K562 (cell line): Measurements from ENCODE around the gene ARL5C. TPM values are rescaled to one million over a fixed set of nuclear protein-coding genes. Genes with fewer than 3 reads are reported as not detected.

Experiments
- ATF1 ChIP-seq, 2 experiments: fragments of 450-650 bp in 1 of 2; IDR thresholded peaks; 2 replicates each; pipeline ENCODE4 v1.6.1; 2016; ENCODE audit warnings: missing compliant biosample characterization in 1 of 2, missing genetic modification characterization in 1 of 2
- CREM ChIP-seq: IDR thresholded peaks from 2 replicates; pipeline ENCODE4 v1.6.1; 2014; ENCODE audit warnings: antibody characterized with exemption, low read depth
- MIER1 ChIP-seq: fragments of 450-650 bp; IDR thresholded peaks from 2 replicates; pipeline ENCODE4 v1.6.1; 2016; ENCODE audit warnings: antibody characterized with exemption, mild to moderate bottlenecking, low read depth
- RCOR1 ChIP-seq, 2 experiments: IDR thresholded peaks; 2 replicates each; pipeline ENCODE4 v1.6.1; 2012; ENCODE audit warnings: low read depth in 2 of 2, low read length in 2 of 2, borderline replicate concordance in 1 of 2, improper control_type of control experiment in 1 of 2
- SETDB1 ChIP-seq: IDR thresholded peaks from one replicate; pipeline ENCODE4 v1.6.1; 2012; ENCODE audit warnings: low read length, control low read depth, inconsistent platforms
- SMAD1 ChIP-seq: fragments of 150-350 bp; IDR thresholded peaks from 2 replicates; pipeline ENCODE4 v1.6.1; 2014; ENCODE audit warnings: low read length, low read depth; ENCODE audit not compliant: partially characterized antibody
- TEAD4 ChIP-seq, 2 experiments: sonication (generic) in 1 of 2; formaldehyde crosslinking in 1 of 2; IDR thresholded peaks; 2 replicates each; pipeline versions ENCODE4 v1.6.1 to v1.8.0; 2012 to 2022; ENCODE audit warnings: borderline replicate concordance in 1 of 2, inconsistent platforms in 1 of 2, low read length in 1 of 2, mild to moderate bottlenecking in 1 of 2, missing genetic modification reagents in 1 of 2
- ZBTB7A ChIP-seq: IDR thresholded peaks from 2 replicates; pipeline ENCODE4 v1.6.1; 2011; ENCODE audit warnings: low read depth, mild to moderate bottlenecking, low read length, moderate library complexity, borderline replicate concordance; ENCODE audit not compliant: control insufficient read depth
- ZNF23 ChIP-seq: fragments of 250-450 bp; sonication (Bioruptor Pico); IDR thresholded peaks from 2 replicates; pipeline ENCODE4 v1.4.0; 2020; ENCODE audit warnings: mild to moderate bottlenecking
- ZNF263 ChIP-seq: sonication (generic); formaldehyde crosslinking; IDR thresholded peaks from 2 replicates; pipeline ENCODE4 v1.8.0; 2022; ENCODE audit warnings: mild to moderate bottlenecking, missing genetic modification reagents, borderline replicate concordance
- polyA plus RNA-seq, 8 experiments: library from polyadenylated mRNA; depleted of rRNA in 4 of 8; stranded (reverse) in 5 of 8; unstranded in 3 of 8; fragments of >200 nt; fragmentation: Nextera tagmentation in 2 of 8; fragmentation: Illumina TruSeq in 1 of 8; extraction: Ambion mirVana in 2 of 8; extraction: Trizol in 1 of 8; gene quantifications; 2 replicates each; pipeline versions ENCODE4 v1.2.1 to v1.2.3, GENCODE V29; 2011 to 2014; ENCODE audit warnings: inconsistent platforms in 1 of 8, missing spikeins in 1 of 8
- total RNA-seq, 7 experiments: library from RNA; depleted of rRNA in 6 of 7; stranded (reverse); fragments of >200 nt in 6 of 7; fragmentation: Illumina TruSeq in 2 of 7; extraction: Trizol in 2 of 7; gene quantifications; 2 replicates each; pipeline versions ENCODE4 v1.2.1 to v1.2.3, GENCODE V29; 2011 to 2021; ENCODE audit warnings: low replicate concordance in 1 of 7
- TF ChIP-seq, protein P1 (sequence below), 2 experiments: fragments of 450-650 bp; formaldehyde crosslinking in 1 of 2; IDR thresholded peaks; 2 replicates each; pipeline versions ENCODE4 v1.4.0 to v1.6.1; 2014 to 2020; ENCODE audit warnings: mild to moderate bottlenecking in 2 of 2, borderline replicate concordance in 1 of 2, low read depth in 1 of 2
- TF ChIP-seq, protein P2 (sequence below): fragments of 200-800 bp; sonication (Bioruptor generic); IDR thresholded peaks from 2 replicates; pipeline ENCODE4 v1.6.1; 2017; ENCODE audit warnings: missing genetic modification characterization, missing compliant biosample characterization
- TF ChIP-seq, protein P3 (sequence below): IDR thresholded peaks from 2 replicates; pipeline ENCODE4 v1.6.1; 2011; ENCODE audit warnings: borderline replicate concordance, low read depth, mild to moderate bottlenecking, moderate library complexity, low read length; ENCODE audit not compliant: insufficient read depth, poor library complexity, severe bottlenecking

Gene ARL5C
- total and polyA plus RNA-seq, 9 of the 15 experiments (the other 6 are each of a cell fraction or from before 2014, with no cell fraction given) = not detected

DNA sequence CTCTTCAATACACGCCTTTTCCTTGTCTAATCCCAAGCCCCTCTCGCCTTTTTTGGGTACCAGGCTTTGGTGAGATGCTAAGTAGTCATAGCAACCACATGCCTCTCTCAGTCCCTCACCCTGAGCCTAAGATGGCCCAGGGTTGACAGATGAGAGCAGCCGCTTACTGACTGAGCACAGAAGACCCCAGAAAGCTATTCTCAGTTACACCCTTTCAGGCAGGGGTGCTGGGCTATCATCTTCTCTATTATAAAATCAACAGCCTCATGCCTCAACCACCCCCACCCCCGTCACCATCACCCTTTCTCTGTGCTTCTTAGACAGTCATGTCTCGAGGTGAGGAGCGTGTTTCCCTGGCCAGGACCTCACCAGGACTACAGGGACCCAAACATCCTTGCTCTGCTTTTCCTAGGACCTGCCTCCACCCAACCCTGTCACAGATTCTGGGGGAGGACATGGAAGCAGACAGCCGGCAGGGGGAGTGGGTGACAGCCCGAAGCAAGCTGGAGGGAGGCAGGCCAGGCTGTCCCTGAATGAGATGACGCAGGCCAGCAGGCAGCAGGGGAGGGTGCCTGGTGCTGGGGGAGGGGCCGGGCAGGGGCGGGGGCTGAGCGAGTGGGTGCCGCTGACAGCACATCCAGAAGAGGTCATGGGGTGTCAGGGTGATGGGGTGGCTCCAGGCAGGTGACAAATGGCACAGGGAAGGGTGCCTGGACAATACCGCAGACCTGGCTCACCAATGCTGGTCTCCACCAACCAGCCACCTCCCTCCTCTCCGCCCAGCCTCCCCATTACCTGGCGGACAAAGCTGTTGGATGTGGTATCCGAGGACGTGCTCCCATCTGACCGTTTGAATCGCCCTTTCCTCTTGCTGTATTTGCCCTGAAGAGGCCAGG is 28.4 kb upstream of the ARL5C start (continued):
- TF ChIP-seq, protein P1, sequence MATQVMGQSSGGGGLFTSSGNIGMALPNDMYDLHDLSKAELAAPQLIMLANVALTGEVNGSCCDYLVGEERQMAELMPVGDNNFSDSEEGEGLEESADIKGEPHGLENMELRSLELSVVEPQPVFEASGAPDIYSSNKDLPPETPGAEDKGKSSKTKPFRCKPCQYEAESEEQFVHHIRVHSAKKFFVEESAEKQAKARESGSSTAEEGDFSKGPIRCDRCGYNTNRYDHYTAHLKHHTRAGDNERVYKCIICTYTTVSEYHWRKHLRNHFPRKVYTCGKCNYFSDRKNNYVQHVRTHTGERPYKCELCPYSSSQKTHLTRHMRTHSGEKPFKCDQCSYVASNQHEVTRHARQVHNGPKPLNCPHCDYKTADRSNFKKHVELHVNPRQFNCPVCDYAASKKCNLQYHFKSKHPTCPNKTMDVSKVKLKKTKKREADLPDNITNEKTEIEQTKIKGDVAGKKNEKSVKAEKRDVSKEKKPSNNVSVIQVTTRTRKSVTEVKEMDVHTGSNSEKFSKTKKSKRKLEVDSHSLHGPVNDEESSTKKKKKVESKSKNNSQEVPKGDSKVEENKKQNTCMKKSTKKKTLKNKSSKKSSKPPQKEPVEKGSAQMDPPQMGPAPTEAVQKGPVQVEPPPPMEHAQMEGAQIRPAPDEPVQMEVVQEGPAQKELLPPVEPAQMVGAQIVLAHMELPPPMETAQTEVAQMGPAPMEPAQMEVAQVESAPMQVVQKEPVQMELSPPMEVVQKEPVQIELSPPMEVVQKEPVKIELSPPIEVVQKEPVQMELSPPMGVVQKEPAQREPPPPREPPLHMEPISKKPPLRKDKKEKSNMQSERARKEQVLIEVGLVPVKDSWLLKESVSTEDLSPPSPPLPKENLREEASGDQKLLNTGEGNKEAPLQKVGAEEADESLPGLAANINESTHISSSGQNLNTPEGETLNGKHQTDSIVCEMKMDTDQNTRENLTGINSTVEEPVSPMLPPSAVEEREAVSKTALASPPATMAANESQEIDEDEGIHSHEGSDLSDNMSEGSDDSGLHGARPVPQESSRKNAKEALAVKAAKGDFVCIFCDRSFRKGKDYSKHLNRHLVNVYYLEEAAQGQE (IDR thresholded peaks at IDR 0.05; ENCODE audit: borderline replicate concordance) = 0 out of 2 replicates have a peak, but pooled peaks have one; percentile 5
- TF ChIP-seq, protein P1 (CRISPR knock-in tag; IDR thresholded peaks at IDR 0.05; ENCODE audit: low read depth) = no peak
- TF ChIP-seq, protein P2, sequence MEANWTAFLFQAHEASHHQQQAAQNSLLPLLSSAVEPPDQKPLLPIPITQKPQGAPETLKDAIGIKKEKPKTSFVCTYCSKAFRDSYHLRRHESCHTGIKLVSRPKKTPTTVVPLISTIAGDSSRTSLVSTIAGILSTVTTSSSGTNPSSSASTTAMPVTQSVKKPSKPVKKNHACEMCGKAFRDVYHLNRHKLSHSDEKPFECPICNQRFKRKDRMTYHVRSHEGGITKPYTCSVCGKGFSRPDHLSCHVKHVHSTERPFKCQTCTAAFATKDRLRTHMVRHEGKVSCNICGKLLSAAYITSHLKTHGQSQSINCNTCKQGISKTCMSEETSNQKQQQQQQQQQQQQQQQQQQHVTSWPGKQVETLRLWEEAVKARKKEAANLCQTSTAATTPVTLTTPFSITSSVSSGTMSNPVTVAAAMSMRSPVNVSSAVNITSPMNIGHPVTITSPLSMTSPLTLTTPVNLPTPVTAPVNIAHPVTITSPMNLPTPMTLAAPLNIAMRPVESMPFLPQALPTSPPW = peak; percentile 75
- TF ChIP-seq MIER1 (no peak), ATF1 (CRISPR knock-in tag; IDR thresholded peaks at IDR 0.05) (no peak), ATF1 (tag; IDR thresholded peaks at IDR 0.05) (peak; percentile 40; the same call in 1 of the 2 replicates), ZBTB7A (peak; percentile 69), TEAD4 (IDR thresholded peaks at IDR 0.05; ENCODE audit: low read length) (no peak), TEAD4 (CRISPR knock-in tag; IDR thresholded peaks at IDR 0.05; ENCODE audit: borderline replicate concordance) (no peak), RCOR1 (IDR thresholded peaks at IDR 0.05; ENCODE audit: borderline replicate concordance in 1 of 2, low read depth in 2 of 2, low read length in 2 of 2) (peak in 1 of 2 experiments; percentile 14; a peak in 1 of 4 replicates), SMAD1 (no peak), SETDB1 (no peak), ZNF23 (CRISPR knock-in tag) (no peak), ZNF263 (CRISPR knock-in tag) (no peak), CREM (peak; percentile 89)
- TF ChIP-seq, protein P3, sequence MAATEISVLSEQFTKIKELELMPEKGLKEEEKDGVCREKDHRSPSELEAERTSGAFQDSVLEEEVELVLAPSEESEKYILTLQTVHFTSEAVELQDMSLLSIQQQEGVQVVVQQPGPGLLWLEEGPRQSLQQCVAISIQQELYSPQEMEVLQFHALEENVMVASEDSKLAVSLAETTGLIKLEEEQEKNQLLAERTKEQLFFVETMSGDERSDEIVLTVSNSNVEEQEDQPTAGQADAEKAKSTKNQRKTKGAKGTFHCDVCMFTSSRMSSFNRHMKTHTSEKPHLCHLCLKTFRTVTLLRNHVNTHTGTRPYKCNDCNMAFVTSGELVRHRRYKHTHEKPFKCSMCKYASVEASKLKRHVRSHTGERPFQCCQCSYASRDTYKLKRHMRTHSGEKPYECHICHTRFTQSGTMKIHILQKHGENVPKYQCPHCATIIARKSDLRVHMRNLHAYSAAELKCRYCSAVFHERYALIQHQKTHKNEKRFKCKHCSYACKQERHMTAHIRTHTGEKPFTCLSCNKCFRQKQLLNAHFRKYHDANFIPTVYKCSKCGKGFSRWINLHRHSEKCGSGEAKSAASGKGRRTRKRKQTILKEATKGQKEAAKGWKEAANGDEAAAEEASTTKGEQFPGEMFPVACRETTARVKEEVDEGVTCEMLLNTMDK = peak; percentile 70
